ENCODE results near the gene UQCC5.

UQCC5 gene

DNA sequence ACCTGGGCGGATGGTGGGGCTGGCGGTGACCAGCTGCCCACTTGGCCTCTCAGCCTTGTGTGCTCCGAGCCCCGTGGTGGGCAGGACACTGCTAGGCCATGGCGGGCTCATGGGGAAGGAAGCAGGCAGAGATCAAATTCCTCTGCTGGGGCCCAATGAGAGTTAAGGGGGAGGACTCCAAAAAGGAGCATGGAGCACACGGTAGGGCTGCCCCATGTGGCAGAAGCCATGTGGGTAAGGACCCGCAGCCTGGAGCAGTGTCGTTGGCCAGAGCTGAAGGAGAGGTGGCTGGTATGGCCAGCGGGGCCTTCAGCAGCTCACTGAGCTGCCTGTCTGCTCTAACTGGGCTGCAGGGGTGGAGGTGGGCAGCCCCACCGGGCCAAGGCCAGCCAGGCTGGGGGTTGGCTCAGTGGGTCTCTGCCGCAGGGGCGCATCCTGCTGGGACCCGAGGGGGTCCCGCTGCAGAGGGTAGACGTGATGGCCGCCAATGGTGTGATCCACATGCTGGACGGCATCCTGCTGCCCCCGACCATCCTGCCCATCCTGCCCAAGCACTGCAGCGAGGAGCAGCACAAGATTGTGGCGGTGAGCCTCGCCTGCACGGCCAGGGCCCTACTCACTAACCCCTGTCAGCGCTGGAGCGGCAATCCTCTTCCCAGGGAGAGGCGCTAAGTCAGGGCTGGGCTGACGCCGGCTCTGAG, 30.0 kb upstream of the UQCC5 start:
- DNase-seq, result no peak

DNA sequence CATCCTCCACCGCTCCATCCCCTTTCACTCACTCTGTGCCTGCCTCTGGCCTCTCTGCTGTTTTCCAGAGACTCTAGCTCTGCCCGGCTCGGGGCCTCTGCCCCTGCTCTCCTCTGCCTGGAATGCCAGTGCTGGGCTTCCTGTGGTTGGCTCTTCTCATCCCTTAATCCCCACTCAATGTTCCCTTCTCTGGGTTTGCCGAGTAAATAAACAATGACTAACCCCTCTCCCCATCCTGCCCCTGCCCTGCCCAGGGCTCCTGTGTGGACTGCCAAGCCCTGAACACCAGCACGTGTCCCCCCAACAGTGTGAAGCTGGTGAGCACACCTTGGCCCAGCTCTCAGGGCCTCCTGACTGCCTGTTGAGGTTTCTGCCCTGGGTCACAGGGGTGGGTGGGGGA, 29.0 kb upstream of the UQCC5 start:
- no peak for DNase-seq

DNA sequence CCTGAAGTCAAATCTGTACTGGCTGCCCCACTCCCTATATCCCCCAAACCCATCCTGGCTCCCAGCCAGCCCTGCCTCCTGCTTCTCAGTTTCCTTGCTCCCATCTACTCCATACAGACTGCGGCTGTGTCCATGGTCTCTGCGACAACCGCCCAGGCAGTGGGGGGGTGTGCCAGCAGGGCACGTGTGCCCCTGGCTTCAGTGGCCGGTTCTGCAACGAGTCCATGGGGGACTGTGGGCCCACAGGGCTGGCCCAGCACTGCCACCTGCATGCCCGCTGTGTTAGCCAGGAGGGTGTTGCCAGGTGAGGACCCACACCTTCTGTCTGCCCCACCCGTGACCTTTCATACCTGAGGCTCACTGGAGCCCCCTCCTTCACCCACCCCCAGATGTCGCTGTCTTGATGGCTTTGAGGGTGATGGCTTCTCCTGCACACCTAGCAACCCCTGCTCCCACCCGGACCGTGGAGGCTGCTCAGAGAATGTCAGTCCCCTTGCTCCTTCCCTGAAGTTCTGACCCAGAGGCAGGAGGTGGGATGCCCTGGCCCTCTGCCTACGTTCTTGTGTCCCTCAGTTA, 26.6 kb upstream of the UQCC5 start:
- DNase-seq, result no peak

DNA sequence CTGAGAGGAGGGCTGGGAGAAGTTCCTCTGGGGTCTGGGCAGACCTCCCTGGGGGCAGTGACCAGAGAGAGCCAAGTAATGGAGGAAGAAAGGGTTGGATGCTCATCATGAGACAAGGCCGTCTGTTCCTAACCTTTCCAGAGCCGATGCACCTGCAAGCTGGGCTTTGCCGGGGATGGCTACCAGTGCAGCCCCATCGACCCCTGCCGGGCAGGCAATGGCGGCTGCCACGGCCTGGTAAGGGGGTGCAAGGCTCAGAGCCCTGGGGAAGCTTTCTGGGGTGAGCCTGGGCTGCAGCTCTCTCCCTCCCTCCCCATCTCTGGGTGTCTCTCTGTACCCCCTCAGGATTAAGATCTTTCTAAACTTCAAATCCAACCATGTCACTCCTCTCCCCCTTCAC, 24.9 kb upstream of the UQCC5 start:
- no peak for DNase-seq

DNA sequence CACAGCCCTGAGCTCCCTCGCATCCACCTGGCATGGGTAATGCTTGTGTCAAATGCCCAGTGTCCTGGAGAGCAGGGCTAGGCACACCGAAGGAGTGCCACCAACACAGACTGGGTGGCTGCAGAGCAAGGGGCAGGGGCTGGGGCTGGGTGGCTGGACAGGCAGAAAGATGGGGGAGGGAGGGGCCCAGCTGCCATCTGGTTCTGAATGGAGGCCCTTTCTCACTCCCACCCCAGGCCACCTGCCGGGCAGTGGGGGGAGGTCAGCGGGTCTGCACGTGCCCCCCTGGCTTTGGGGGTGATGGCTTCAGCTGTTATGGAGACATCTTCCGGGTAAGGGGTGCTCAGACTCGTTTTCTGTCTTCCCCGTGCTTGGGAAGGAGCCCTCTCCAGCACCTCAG, 24.3 kb upstream of the UQCC5 start:
- DNase-seq, result no peak

DNA sequence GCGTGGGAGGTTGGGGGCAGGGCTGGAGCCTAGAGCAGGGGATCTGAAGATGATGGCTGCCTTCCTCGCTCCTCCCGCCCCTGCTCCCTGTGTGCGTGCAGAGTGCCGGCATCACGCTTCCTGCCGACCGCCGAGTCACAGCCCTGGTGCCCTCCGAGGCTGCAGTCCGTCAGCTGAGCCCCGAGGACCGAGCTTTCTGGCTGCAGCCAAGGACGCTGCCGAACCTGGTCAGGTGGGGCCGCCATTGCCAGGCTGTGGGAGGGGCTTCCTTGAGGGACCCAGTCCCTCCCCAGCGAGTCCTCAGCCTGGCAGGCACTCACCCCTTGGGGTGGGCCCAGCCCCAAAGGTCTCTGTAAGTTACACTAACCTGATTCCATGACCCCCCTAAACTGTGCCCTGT, 23.7 kb upstream of the UQCC5 start:
- no peak for DNase-seq

DNA sequence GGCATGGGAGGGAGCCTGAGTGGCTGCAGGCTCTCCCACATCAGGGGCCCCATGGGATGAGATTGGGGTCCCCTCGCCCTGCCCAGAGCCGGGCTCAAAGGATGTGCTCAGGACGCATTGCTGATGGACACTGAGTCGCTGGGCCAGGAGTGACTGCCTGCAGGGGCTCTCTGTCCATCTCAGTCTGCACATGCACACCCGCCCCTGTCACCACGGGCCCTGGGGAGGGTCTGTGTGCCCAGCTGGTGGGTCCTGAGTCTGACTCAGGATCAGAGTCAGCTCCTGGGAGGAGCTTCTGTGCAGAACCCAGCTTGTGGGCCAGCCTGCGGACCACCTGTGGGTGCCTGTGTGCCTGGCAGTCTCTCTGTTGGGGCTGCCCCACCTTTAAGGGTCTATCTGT, 23.1 kb upstream of the UQCC5 start:
- no peak for DNase-seq

DNA sequence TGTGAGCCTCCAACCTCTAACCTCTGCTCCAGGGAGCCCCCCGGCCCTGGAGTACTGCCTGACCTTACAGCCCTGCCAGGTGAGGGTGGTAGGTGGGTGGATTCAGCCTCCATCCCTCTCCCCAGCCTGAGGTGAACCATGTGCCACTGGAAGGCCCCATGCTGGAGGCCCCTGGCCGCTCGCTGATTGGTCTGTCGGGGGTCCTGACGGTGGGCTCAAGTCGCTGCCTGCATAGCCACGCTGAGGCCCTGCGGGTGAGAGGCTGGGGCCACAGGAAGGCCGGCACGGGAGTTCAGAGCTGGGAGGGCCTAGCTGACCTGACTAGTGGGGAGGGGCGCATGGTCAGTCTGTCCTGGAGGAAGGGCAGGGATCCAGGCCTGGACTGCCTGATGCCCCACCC, 21.8 kb upstream of the UQCC5 start:
- DNase-seq, result no peak

DNA sequence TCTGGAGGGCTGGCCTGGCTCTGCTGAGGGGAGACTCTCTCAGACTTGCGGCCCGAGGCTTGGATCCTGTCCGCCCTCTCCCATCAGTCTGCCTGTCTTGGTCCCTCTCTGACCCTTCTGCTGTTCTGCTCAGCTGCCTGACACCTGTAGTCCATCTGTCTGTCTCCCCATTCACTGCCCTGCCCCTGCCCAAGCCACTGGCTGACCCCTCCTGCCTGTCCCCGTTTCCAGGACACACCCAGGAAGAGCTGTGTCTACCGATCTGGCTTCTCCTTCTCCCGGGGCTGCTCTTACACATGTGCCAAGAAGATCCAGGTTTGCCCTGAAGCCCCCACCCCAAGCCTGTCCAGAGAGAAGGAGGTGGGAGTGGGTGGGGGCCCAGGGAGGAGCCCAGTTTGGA, 21.2 kb upstream of the UQCC5 start:
- DNase-seq, result no peak

DNA sequence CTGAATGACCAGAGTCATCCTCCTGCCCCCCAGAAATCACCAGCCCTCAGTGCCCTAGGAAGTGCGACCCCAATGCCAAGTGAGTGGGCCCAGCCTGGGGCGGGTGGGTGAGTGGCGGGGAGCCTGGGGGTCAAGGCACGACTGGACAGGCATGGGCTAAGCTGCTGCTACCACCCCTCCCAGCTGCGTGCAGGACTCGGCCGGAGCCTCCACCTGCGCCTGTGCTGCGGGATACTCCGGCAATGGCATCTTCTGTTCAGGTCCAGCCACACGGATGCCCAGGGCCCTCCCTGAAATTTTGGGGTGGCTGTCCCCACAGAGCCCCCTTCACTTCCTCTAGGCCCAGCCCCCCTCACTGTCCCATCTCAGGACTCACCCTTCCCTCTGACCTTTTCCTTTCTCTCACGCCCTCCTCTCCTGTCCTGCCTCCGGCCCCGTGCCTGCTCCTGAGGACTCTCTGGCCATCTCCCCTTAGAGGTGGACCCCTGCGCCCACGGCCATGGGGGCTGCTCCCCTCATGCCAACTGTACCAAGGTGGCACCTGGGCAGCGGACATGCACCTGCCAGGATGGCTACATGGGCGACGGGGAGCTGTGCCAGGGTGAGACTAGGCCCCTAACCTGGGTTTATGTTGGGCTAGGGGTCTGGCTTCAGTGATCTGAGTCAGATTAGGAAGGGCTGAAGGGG, 19.8 kb upstream of the UQCC5 start:
- no peak for DNase-seq

DNA sequence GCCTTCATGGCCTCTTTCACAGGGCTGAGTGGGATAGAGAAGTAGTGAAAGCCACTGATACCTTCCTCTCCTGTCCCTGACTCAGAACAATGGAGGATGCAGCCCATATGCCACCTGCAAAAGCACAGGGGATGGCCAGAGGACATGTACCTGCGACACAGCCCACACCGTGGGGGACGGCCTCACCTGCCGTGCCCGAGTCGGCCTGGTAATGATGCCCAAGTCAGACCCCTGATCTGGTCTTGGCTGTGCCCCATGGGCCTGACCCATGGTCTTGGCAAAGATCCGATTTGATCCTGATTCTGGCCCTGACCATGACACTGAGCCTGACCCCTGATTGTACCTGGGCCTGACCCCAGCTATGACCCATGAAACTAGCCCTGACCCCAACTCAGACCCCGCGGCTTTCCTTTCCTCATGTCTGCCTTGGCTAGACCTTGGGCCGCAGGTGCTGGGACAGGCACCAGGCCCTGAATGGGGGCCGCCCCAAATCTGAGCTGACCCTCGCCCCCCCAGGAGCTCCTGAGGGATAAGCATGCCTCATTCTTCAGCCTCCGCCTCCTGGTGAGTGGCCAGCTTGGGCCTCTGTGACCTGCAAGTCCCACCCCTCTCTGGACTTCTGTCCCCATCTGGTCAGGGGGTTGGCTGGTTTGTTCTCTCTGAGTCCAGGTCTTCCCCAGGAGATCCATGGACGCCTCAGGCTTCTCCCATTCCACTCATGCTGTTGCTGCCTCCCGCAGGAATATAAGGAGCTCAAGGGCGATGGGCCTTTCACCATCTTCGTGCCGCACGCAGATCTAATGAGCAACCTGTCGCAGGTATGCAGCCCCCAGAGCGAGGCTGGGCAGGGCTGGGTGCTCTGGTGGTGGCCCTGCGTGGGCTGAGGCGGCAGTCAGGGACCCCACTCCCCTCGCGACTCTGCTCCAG, 18.3 kb upstream of the UQCC5 start:
- DNase-seq, result no peak

DNA sequence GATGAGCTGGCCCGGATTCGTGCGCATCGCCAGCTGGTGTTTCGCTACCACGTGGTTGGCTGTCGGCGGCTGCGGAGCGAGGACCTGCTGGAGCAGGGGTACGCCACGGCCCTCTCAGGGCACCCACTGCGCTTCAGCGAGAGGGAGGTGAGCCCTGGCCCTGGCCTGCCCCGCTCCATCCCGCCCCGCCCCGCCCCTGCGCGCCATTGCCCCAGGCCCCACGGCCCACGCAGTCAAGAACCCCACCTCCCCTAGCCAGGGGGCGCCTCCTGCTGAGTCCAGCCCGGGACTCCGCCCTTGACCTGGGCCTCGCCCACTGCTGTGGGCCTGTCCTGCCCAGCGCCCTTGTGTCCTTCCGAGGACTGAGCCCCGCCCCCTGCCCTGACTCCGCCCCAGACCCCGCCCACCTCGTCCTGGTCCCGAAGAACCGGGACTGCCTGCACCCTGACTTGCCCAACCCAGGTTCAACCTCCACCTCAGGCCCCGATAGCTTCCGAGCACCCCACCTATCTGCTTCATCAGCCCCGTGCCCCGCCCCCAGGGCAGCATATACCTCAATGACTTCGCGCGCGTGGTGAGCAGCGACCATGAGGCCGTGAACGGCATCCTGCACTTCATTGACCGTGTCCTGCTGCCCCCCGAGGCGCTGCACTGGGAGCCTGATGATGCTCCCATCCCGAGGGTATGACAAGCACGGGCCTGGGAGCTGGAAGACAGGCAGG, 17.5 kb upstream of the UQCC5 start:
- DNase-seq, result no peak

DNA sequence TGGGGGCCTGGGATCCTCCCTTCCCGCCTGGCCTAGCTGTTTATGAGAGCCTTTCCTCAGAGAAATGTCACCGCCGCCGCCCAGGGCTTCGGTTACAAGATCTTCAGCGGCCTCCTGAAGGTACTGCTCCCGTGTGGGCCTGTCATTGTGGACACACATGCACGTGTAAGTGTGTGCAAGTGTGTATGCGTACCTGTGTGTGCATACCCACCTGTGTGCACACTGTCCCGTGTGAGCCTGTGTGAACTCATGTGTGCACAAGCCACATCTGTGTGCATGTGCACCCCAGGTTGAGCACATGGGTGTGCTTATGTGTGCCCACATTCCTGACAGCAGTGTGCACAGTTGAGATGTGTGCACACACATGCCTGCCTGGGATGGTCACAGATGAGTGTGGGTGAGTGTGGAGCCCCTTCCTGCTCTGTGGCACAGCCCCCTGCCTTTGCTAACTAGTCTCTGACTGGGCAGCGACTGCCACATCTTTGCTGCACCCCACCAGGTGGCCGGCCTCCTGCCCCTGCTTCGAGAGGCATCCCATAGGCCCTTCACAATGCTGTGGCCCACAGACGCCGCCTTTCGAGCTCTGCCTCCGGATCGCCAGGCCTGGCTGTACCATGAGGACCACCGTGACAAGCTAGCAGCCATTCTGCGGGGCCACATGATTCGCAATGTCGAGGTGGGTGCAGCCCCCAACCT, 16.8 kb upstream of the UQCC5 start:
- no peak for DNase-seq

DNA sequence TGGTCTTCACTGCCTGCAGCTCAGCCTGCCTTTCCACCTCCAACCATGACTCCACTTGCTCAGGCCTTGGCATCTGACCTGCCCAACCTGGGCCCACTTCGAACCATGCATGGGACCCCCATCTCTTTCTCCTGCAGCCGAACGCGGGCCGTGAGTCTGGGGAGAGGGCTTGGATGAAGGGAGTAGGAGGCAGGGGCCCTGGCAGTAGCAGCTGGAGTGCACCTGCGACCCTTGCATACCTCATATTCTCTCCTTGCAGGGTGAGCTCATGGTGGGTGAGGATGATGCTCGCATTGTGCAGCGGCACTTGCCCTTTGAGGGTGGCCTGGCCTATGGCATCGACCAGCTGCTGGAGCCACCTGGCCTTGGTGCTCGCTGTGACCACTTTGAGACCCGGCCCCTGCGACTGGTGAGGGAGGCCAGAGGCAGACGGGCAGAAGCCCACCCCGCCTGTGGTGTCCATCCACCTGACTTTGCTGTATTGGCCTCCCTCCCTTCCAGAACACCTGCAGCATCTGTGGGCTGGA, 16.2 kb upstream of the UQCC5 start:
- no peak for DNase-seq

DNA sequence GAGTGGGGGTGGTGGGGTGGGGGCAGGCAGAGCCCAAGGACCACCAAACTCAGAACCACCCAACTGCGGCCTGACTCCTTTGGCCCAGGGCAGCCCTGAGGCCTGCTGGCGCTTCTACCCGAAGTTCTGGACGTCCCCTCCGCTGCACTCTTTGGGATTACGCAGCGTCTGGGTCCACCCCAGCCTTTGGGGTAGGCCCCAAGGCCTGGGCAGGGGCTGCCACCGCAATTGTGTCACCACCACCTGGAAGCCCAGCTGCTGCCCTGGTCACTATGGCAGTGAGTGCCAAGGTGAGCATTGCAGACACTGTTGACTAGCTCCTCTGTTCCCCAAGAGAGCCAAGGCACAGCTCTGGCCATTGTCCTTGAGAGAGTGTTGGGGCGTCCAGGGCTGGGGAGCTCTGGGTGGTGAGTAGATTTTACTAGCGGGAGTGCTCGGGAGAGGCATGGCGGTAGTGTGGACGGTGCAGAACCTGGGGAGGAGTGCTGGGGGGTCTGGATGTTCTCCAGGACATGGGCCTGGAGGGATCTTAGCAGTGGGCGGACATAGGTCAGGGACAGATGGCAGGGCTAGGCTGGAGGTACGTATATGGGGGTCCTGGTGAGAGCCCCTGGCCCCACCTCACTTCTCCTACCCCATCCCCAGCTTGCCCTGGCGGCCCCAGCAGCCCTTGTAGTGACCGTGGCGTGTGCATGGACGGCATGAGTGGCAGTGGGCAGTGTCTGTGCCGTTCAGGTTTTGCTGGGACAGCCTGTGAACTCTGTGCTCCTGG, 15.5 kb upstream of the UQCC5 start:
- no peak for DNase-seq

DNA sequence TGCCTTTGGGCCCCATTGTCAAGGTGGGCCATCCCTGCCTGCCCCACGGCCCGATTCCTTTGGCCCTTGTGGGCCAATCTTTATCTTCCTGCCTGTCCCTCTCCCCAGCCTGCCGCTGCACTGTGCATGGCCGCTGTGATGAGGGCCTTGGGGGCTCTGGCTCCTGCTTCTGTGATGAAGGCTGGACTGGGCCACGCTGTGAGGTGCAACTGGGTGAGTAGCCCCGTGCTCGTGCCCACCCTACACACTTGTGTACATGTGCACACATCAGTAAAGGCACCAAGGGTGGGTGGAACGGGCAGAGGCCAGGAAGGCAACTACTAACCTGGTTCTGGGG, 14.9 kb upstream of the UQCC5 start:
- no peak for DNase-seq

DNA sequence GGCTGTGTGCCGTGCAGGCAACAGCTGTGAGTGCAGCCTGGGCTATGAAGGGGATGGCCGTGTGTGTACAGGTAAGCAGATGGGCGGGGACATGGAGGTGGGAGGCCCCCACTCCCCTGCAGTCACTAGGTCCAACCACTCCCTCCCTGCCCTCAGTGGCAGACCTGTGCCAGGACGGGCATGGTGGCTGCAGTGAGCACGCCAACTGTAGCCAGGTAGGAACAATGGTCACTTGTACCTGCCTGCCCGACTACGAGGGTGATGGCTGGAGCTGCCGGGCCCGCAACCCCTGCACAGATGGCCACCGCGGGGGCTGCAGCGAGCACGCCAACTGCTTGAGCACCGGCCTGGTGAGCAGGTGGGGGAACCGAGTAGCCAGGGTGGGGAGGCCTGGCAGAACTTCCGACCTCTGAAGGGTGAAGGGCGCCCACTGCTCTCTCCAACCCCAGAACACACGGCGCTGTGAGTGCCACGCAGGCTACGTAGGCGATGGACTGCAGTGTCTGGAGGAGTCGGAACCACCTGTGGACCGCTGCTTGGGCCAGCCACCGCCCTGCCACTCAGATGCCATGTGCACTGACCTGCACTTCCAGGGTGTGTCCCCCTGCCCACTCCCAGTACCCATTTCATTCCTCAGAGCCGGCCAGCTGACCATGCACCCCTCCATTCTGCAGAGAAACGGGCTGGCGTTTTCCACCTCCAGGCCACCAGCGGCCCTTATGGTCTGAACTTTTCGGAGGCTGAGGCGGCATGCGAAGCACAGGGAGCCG, 14.3 kb upstream of the UQCC5 start:
- no peak for DNase-seq

DNA sequence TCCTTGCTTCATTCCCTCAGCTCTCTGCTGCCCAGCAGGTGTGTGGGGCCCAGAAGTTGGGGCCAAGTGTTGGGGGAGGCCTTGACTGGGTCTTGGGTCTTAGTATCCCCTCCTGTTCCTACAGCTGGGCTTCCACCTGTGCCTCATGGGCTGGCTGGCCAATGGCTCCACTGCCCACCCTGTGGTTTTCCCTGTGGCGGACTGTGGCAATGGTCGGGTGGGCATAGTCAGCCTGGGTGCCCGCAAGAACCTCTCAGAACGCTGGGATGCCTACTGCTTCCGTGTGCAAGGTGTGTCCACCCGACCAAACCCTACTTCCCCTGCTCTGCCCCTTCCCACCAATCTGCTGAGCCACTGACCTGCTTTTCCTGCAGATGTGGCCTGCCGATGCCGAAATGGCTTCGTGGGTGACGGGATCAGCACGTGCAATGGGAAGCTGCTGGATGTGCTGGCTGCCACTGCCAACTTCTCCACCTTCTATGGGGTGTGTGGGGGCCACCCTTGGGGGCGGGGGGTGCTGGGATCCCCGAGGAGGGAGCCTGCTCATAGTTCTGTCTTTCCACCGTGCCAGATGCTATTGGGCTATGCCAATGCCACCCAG, 13.7 kb upstream of the UQCC5 start:
- DNase-seq, result no peak

DNA sequence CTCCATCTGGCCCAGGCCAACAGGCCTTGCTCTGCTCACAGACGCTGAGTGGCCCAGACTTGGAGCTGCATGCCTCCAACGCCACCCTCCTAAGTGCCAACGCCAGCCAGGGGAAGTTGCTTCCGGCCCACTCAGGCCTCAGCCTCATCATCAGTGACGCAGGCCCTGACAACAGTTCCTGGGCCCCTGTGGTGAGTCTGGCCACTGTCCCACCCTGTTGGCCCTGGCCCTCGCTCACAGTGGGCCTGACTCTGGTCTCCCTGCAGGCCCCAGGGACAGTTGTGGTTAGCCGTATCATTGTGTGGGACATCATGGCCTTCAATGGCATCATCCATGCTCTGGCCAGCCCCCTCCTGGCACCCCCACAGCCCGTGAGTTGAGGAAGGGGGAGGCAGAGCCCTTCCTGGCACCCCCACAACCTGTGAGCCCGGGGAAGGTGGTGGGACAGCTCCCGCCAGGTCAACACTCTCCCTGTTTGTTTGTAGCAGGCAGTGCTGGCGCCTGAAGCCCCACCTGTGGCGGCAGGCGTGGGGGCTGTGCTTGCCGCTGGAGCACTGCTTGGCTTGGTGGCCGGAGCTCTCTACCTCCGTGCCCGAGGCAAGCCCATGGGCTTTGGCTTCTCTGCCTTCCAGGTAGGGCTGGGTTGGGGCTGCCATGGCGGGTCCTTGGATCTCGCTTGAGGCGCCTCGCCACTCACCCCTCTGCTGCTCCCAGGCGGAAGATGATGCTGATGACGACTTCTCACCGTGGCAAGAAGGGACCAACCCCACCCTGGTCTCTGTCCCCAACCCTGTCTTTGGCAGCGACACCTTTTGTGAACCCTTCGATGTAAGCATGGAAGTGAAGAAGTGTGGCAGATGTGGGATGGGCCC, 12.8 kb upstream of the UQCC5 start:
- DNase-seq, result no peak

Measured in NCI-H2107 (cell line).